ENCODE results near the gene TOR1AIP2.

DNA sequence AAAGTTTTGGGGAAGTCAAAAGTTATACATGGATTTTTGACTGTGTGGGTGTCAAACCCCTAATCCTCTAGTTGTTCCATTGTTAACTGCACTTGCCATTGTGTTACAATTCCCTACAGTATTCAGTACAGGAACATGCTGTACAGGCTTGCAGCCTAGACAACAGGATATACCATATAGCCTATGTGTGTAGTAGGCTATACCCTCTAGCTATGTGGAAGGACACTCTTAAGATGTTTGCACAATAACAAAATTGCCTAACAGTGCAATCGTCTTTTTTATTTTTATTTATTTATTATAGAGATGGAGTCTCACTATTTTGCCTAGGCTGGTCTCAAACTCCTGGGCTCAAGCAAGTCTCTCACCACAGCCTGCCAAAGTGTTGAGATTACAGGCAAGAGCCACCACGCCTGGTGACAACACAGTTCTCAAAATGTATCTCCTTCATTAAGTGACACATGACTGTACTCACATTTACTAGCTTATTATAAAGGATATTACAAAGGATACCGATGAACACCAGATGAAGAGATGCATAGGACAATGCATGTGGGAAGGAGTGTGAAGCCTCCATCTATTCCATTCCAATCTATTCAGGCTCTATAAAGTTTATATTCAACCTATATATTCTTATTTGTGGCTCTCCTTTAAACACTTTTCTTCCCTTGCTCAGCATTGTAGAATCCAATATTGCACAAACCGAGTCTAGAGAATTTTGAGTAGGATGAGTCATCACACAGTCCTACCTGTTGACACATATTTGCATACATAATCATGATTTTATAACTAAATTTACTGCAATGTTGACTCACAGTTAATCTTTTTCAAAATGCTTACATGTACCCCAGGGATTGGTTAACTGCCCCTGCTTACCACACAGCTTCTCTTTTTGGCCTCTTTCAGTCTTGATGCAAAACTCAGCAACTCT is 48.6 kb upstream of the TOR1AIP2 start:
- TF ChIP-seq, protein P1, sequence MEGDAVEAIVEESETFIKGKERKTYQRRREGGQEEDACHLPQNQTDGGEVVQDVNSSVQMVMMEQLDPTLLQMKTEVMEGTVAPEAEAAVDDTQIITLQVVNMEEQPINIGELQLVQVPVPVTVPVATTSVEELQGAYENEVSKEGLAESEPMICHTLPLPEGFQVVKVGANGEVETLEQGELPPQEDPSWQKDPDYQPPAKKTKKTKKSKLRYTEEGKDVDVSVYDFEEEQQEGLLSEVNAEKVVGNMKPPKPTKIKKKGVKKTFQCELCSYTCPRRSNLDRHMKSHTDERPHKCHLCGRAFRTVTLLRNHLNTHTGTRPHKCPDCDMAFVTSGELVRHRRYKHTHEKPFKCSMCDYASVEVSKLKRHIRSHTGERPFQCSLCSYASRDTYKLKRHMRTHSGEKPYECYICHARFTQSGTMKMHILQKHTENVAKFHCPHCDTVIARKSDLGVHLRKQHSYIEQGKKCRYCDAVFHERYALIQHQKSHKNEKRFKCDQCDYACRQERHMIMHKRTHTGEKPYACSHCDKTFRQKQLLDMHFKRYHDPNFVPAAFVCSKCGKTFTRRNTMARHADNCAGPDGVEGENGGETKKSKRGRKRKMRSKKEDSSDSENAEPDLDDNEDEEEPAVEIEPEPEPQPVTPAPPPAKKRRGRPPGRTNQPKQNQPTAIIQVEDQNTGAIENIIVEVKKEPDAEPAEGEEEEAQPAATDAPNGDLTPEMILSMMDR (IDR thresholded peaks at IDR 0.05; ENCODE audit: low read depth, low read length) = no peak
- TF ChIP-seq POLR2A (IDR thresholded peaks at IDR 0.05; ENCODE audit: extremely low read depth, insufficient read length) (no peak), MYC (IDR thresholded peaks at IDR 0.05; ENCODE audit: low read depth, low read length) (no peak)
